WTC11 (cell line): ENCODE data around the gene SYNGR3. TPM values are rescaled to one million over a fixed set of nuclear protein-coding genes. Genes with fewer than 3 reads are reported as not detected.

ENCODE experiments used
- ATF1 ChIP-seq: sonication (generic); formaldehyde crosslinking; IDR thresholded peaks from 2 replicates; pipeline ENCODE4 v1.8.1; 2023; ENCODE audit warnings: mild to moderate bottlenecking, moderate library complexity, missing genetic modification reagents
- CREB1 ChIP-seq: sonication (generic); formaldehyde crosslinking; IDR thresholded peaks from 2 replicates; pipeline ENCODE4 v1.8.0; 2023; ENCODE audit warnings: mild to moderate bottlenecking, missing genetic modification reagents
- GRHL2 ChIP-seq: fragments of 250-450 bp; sonication (Bioruptor Pico); IDR thresholded peaks from 2 replicates; pipeline ENCODE4 v1.8.0; 2022; ENCODE audit warnings: mild to moderate bottlenecking, moderate library complexity; ENCODE audit not compliant: insufficient replicate concordance, severe bottlenecking
- HMGA2 ChIP-seq: fragments of 250-450 bp; sonication (Bioruptor Pico); IDR thresholded peaks from 2 replicates; pipeline ENCODE4 v1.4.0; 2021; ENCODE audit warnings: mild to moderate bottlenecking, moderate library complexity
- NFYB ChIP-seq: sonication (generic); formaldehyde crosslinking; conservative IDR thresholded peaks from 2 replicates; pipeline ENCODE4 v1.8.0; 2022; ENCODE audit warnings: low read depth, missing genetic modification reagents
- NR2C2 ChIP-seq: sonication (generic); formaldehyde crosslinking; IDR thresholded peaks from 2 replicates; pipeline ENCODE4 v1.8.0; 2022; ENCODE audit warnings: mild to moderate bottlenecking, missing genetic modification reagents
- ZNF138 ChIP-seq: sonication (generic); formaldehyde crosslinking; conservative IDR thresholded peaks from 2 replicates; pipeline ENCODE4 v1.8.1; 2022; ENCODE audit warnings: mild to moderate bottlenecking, moderate library complexity, missing genetic modification reagents
- ZNF232 ChIP-seq: sonication (generic); formaldehyde crosslinking; IDR thresholded peaks from 2 replicates; pipeline ENCODE4 v1.8.0; 2022; ENCODE audit warnings: mild to moderate bottlenecking, missing genetic modification reagents
- ZNF396 ChIP-seq: fragments of 250-450 bp; sonication (Bioruptor Pico); IDR thresholded peaks from 2 replicates; pipeline ENCODE4 v1.8.0; 2021; ENCODE audit warnings: mild to moderate bottlenecking, moderate library complexity, borderline replicate concordance
- ZNF671 ChIP-seq: fragments of 250-450 bp; sonication (Bioruptor Pico); IDR thresholded peaks from 2 replicates; pipeline ENCODE4 v1.8.0; 2021; ENCODE audit warnings: mild to moderate bottlenecking
- total RNA-seq: library from RNA; stranded (reverse); gene quantifications from 3 replicates; pipeline ENCODE4 v1.2.3, GENCODE V29; 2021
- TF ChIP-seq, protein P1 (sequence below): sonication (generic); formaldehyde crosslinking; IDR thresholded peaks from 2 replicates; pipeline ENCODE4 v1.8.0; 2022; ENCODE audit warnings: missing genetic modification reagents
- TF ChIP-seq, protein P2 (sequence below): sonication (generic); formaldehyde crosslinking; IDR thresholded peaks from 2 replicates; pipeline ENCODE4 v1.8.1; 2022; ENCODE audit warnings: missing genetic modification reagents, borderline replicate concordance
- TF ChIP-seq, protein P3 (sequence below): sonication (generic); formaldehyde crosslinking; IDR thresholded peaks from 2 replicates; pipeline ENCODE4 v1.8.1; 2023; ENCODE audit warnings: mild to moderate bottlenecking, moderate library complexity, missing genetic modification reagents
- TF ChIP-seq, protein P4 (sequence below): sonication (generic); formaldehyde crosslinking; IDR thresholded peaks from 2 replicates; pipeline ENCODE4 v1.8.0; 2023; ENCODE audit warnings: missing genetic modification reagents, mild to moderate bottlenecking, borderline replicate concordance
- TF ChIP-seq, protein P5 (sequence below): sonication (generic); formaldehyde crosslinking; IDR thresholded peaks from 2 replicates; pipeline ENCODE4 v1.8.1; 2023; ENCODE audit warnings: mild to moderate bottlenecking, missing genetic modification reagents, moderate library complexity
- TF ChIP-seq, protein P6 (sequence below): sonication (generic); formaldehyde crosslinking; IDR thresholded peaks from 2 replicates; pipeline ENCODE4 v1.8.0; 2023; ENCODE audit warnings: missing genetic modification reagents
- TF ChIP-seq, protein P7 (sequence below): fragments of 250-450 bp; sonication (Bioruptor Pico); conservative IDR thresholded peaks from 2 replicates; pipeline ENCODE4 v1.9.0; 2021; ENCODE audit warnings: mild to moderate bottlenecking
- TF ChIP-seq, protein P8 (sequence below): sonication (generic); formaldehyde crosslinking; IDR thresholded peaks from 2 replicates; pipeline ENCODE4 v1.8.1; 2022; ENCODE audit warnings: mild to moderate bottlenecking, moderate library complexity, missing genetic modification reagents
- TF ChIP-seq, protein P9 (sequence below): sonication (generic); formaldehyde crosslinking; IDR thresholded peaks from 2 replicates; pipeline ENCODE4 v1.8.1; 2023; ENCODE audit warnings: mild to moderate bottlenecking, missing genetic modification reagents

The SYNGR3 gene
- total RNA-seq, 1 experiment from 2014 or later: 41.5 TPM

DNA sequence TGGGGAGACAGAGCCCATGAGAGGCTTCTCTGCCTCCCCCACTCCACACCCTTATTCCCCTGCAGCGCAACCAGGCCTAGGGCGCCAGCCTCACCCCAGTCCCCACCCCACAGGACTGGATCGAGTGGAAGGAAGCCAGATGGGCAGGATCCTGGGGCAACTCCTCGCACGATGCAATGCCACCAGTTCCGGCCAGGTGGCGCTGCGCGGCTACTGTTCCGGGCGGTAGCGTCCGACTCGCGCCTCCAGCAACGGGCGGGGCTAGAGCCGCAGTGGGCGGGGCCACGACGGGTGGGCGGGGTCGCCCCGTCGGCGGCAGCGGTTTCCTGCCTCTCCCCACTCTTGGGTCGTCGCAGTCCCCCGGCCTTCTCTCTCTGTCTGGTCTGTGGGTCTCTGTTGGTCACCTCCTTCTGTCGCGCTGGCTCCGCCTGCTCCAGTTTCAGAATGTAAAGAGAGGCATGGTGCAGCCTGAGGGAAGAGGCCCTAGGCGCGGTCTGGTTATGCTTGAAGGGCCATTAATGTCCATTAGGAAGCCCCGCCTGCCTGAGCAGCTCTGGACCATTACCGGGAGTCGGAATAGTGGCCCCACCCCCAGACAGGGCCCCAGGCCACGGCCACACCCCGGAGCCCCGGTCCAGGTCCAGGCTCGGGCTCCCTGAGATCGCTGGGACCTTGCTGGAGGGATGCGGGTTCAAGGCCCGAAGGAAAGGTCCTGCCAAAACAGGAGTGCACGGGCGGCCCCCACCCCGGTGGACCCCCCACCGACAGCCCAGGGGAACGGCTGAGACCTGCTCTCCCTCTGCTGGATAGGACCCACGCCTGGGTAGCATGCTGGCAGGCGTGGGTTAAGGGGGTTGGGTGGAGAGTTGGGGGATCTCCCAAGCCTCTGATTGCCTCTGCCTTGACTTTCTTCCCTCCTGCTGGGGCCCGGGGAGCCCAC, 33.6 kb downstream of the SYNGR3 start (continued):
- TF ChIP-seq, protein P1, sequence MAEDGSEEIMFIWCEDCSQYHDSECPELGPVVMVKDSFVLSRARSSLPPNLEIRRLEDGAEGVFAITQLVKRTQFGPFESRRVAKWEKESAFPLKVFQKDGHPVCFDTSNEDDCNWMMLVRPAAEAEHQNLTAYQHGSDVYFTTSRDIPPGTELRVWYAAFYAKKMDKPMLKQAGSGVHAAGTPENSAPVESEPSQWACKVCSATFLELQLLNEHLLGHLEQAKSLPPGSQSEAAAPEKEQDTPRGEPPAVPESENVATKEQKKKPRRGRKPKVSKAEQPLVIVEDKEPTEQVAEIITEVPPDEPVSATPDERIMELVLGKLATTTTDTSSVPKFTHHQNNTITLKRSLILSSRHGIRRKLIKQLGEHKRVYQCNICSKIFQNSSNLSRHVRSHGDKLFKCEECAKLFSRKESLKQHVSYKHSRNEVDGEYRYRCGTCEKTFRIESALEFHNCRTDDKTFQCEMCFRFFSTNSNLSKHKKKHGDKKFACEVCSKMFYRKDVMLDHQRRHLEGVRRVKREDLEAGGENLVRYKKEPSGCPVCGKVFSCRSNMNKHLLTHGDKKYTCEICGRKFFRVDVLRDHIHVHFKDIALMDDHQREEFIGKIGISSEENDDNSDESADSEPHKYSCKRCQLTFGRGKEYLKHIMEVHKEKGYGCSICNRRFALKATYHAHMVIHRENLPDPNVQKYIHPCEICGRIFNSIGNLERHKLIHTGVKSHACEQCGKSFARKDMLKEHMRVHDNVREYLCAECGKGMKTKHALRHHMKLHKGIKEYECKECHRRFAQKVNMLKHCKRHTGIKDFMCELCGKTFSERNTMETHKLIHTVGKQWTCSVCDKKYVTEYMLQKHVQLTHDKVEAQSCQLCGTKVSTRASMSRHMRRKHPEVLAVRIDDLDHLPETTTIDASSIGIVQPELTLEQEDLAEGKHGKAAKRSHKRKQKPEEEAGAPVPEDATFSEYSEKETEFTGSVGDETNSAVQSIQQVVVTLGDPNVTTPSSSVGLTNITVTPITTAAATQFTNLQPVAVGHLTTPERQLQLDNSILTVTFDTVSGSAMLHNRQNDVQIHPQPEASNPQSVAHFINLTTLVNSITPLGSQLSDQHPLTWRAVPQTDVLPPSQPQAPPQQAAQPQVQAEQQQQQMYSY (CRISPR knock-in tag): no peak
- no peak for TF ChIP-seq ZNF396 (CRISPR knock-in tag)
- TF ChIP-seq, protein P2, sequence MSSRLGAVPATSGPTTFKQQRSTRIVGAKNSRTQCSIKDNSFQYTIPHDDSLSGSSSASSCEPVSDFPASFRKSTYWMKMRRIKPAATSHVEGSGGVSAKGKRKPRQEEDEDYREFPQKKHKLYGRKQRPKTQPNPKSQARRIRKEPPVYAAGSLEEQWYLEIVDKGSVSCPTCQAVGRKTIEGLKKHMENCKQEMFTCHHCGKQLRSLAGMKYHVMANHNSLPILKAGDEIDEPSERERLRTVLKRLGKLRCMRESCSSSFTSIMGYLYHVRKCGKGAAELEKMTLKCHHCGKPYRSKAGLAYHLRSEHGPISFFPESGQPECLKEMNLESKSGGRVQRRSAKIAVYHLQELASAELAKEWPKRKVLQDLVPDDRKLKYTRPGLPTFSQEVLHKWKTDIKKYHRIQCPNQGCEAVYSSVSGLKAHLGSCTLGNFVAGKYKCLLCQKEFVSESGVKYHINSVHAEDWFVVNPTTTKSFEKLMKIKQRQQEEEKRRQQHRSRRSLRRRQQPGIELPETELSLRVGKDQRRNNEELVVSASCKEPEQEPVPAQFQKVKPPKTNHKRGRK (CRISPR knock-in tag): no peak
- TF ChIP-seq, protein P3, sequence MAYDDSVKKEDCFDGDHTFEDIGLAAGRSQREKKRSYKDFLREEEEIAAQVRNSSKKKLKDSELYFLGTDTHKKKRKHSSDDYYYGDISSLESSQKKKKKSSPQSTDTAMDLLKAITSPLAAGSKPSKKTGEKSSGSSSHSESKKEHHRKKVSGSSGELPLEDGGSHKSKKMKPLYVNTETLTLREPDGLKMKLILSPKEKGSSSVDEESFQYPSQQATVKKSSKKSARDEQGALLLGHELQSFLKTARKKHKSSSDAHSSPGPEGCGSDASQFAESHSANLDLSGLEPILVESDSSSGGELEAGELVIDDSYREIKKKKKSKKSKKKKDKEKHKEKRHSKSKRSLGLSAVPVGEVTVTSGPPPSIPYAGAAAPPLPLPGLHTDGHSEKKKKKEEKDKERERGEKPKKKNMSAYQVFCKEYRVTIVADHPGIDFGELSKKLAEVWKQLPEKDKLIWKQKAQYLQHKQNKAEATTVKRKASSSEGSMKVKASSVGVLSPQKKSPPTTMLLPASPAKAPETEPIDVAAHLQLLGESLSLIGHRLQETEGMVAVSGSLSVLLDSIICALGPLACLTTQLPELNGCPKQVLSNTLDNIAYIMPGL: peak; percentile 76
- TF ChIP-seq HMGA2 (CRISPR knock-in tag): no peak
- TF ChIP-seq CREB1: no peak
- no peak for TF ChIP-seq ATF1 (CRISPR knock-in tag)
- TF ChIP-seq, protein P4, sequence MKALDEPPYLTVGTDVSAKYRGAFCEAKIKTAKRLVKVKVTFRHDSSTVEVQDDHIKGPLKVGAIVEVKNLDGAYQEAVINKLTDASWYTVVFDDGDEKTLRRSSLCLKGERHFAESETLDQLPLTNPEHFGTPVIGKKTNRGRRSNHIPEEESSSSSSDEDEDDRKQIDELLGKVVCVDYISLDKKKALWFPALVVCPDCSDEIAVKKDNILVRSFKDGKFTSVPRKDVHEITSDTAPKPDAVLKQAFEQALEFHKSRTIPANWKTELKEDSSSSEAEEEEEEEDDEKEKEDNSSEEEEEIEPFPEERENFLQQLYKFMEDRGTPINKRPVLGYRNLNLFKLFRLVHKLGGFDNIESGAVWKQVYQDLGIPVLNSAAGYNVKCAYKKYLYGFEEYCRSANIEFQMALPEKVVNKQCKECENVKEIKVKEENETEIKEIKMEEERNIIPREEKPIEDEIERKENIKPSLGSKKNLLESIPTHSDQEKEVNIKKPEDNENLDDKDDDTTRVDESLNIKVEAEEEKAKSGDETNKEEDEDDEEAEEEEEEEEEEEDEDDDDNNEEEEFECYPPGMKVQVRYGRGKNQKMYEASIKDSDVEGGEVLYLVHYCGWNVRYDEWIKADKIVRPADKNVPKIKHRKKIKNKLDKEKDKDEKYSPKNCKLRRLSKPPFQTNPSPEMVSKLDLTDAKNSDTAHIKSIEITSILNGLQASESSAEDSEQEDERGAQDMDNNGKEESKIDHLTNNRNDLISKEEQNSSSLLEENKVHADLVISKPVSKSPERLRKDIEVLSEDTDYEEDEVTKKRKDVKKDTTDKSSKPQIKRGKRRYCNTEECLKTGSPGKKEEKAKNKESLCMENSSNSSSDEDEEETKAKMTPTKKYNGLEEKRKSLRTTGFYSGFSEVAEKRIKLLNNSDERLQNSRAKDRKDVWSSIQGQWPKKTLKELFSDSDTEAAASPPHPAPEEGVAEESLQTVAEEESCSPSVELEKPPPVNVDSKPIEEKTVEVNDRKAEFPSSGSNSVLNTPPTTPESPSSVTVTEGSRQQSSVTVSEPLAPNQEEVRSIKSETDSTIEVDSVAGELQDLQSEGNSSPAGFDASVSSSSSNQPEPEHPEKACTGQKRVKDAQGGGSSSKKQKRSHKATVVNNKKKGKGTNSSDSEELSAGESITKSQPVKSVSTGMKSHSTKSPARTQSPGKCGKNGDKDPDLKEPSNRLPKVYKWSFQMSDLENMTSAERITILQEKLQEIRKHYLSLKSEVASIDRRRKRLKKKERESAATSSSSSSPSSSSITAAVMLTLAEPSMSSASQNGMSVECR: no peak
- no peak for TF ChIP-seq ZNF138 (CRISPR knock-in tag)
- TF ChIP-seq, protein P5, sequence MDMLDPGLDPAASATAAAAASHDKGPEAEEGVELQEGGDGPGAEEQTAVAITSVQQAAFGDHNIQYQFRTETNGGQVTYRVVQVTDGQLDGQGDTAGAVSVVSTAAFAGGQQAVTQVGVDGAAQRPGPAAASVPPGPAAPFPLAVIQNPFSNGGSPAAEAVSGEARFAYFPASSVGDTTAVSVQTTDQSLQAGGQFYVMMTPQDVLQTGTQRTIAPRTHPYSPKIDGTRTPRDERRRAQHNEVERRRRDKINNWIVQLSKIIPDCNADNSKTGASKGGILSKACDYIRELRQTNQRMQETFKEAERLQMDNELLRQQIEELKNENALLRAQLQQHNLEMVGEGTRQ (CRISPR knock-in tag): no peak
- no peak for TF ChIP-seq GRHL2
- TF ChIP-seq, protein P6, sequence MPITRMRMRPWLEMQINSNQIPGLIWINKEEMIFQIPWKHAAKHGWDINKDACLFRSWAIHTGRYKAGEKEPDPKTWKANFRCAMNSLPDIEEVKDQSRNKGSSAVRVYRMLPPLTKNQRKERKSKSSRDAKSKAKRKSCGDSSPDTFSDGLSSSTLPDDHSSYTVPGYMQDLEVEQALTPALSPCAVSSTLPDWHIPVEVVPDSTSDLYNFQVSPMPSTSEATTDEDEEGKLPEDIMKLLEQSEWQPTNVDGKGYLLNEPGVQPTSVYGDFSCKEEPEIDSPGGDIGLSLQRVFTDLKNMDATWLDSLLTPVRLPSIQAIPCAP (CRISPR knock-in tag): no peak
- no peak for TF ChIP-seq ZNF671 (CRISPR knock-in tag)
- TF ChIP-seq, protein P7, sequence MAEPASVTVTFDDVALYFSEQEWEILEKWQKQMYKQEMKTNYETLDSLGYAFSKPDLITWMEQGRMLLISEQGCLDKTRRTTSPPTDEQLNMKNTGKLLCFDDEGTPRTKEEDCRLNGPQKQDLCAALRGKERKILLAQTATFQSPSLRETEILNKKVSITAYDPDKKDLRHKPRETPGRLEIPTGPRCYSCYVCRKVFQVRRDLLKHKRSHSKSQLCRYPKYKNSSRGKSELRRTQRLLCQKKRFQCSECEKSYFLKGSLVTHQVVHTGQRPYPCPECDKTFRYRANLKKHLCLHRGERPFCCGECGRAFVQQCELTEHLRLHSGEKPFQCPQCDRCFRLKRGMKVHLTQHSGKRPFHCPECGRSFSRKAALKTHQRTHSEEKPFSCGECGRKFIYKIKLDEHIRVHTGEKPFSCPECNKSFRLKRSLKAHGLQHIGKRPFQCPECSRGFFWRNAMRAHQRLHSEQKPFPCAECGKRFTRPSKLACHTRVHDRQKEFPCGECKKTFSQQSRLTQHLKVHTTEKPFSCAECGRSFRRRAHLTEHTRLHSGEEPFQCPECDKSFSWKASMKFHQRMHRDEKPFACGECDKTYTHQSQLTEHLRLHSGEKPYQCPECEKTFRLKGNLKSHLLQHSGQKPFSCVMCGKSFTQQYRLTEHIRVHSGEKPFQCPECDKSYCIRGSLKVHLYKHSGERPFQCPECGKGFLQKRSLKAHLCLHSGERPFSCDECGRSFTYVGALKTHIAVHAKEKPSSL (CRISPR knock-in tag): no peak
- TF ChIP-seq, protein P8, sequence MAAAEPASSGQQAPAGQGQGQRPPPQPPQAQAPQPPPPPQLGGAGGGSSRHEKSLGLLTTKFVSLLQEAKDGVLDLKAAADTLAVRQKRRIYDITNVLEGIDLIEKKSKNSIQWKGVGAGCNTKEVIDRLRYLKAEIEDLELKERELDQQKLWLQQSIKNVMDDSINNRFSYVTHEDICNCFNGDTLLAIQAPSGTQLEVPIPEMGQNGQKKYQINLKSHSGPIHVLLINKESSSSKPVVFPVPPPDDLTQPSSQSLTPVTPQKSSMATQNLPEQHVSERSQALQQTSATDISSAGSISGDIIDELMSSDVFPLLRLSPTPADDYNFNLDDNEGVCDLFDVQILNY: no peak
- no peak for TF ChIP-seq NFYB (CRISPR knock-in tag)
- TF ChIP-seq NR2C2 (CRISPR knock-in tag): no peak
- no peak for TF ChIP-seq ZNF232 (CRISPR knock-in tag)
- TF ChIP-seq, protein P9, sequence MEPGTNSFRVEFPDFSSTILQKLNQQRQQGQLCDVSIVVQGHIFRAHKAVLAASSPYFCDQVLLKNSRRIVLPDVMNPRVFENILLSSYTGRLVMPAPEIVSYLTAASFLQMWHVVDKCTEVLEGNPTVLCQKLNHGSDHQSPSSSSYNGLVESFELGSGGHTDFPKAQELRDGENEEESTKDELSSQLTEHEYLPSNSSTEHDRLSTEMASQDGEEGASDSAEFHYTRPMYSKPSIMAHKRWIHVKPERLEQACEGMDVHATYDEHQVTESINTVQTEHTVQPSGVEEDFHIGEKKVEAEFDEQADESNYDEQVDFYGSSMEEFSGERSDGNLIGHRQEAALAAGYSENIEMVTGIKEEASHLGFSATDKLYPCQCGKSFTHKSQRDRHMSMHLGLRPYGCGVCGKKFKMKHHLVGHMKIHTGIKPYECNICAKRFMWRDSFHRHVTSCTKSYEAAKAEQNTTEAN (CRISPR knock-in tag): no peak
